Measurements from ENCODE around the gene TMTC2.

The TMTC2 gene

GRCh38 chr12:82855872-82856271 lies 169.2 kb downstream of the TMTC2 start:
- DNase-seq, result no peak

GRCh38 chr12:82857276-82857675 lies 170.6 kb downstream of the TMTC2 start:
- no peak for DNase-seq

GRCh38 chr12:82857911-82858533 lies 171.3 kb downstream of the TMTC2 start:
- DNase-seq, result no peak

- no peak for DNase-seq
Observed at GRCh38 chr12:82858534-82858917, 171.8 kb downstream of the TMTC2 start.

- DNase-seq, result no peak
Observed at GRCh38 chr12:82862069-82862841, 175.5 kb downstream of the TMTC2 start.

- no peak for DNase-seq
Observed at GRCh38 chr12:82862876-82863649, 176.4 kb downstream of the TMTC2 start.

- no peak for DNase-seq
Observed at GRCh38 chr12:82866227-82866775, 179.6 kb downstream of the TMTC2 start.

- DNase-seq, result no peak
Observed at GRCh38 chr12:82866946-82867345, 180.2 kb downstream of the TMTC2 start.

- DNase-seq, result no peak
Observed at GRCh38 chr12:82867762-82868500, 181.2 kb downstream of the TMTC2 start.

GRCh38 chr12:82870771-82871377 lies 184.2 kb downstream of the TMTC2 start:
- DNase-seq, result no peak

- DNase-seq, result no peak
Observed at GRCh38 chr12:82872088-82872487, 185.4 kb downstream of the TMTC2 start.

GRCh38 chr12:82873309-82873708 lies 186.6 kb downstream of the TMTC2 start:
- no peak for DNase-seq

GRCh38 chr12:82873951-82874350 lies 187.2 kb downstream of the TMTC2 start:
- no peak for DNase-seq

- peak; percentile 24 to 75 (median 69) for DNase-seq
Observed at GRCh38 chr12:82874945-82875344, 188.2 kb downstream of the TMTC2 start.

- no peak for DNase-seq
Observed at GRCh38 chr12:82876075-82876474, 189.4 kb downstream of the TMTC2 start.

GRCh38 chr12:82877963-82878362 lies 191.3 kb downstream of the TMTC2 start:
- no peak for DNase-seq

GRCh38 chr12:82880442-82880901 lies 193.8 kb downstream of the TMTC2 start:
- DNase-seq, result no peak

- DNase-seq, result peak; percentile 7 to 25 (median 24)
Observed at GRCh38 chr12:82883394-82884355, 197.0 kb downstream of the TMTC2 start.

- DNase-seq, result peak in 1 of 3 donors; percentile 17
Observed at GRCh38 chr12:82886671-82887340, 200.1 kb downstream of the TMTC2 start.

GRCh38 chr12:82893896-82894295 lies 207.2 kb downstream of the TMTC2 start:
- peak; percentile 19 to 55 (median 46) for DNase-seq

All from suppressor macrophage treated with lipopolysaccharide for 1 hour (primary cell).